SK-N-SH (cell line): ENCODE measurements around the gene MCUR1. TPM values are rescaled to one million over a fixed set of nuclear protein-coding genes. Genes with fewer than 3 reads are reported as not detected.
A peak's percentile ranks its signal among the peaks of the same experiment; 100 is the strongest.

Experiments used
- CTCF ChIA-PET: fragments of 300-600, 350-600 bp; formaldehyde crosslinking; extraction: SDS; loops from one replicate; lab custom pipeline; 2021; lab: Yijun Ruan, JAX
- POLR2A ChIA-PET: fragments of 350-600 bp; sonication (Branson Sonifier 250); formaldehyde crosslinking; extraction: SDS; loops from one replicate; lab custom pipeline; 2020; ENCODE audit warnings: antibody characterized with exemption, inconsistent platforms; lab: Yijun Ruan, JAX
- DNase-seq: peaks from one replicate; pipeline ENCODE4 v3.0.0; 2012
- H2AFZ ChIP-seq: fragments of 200-600 bp; sonication (generic); 2 replicates; pipeline ENCODE4 v1.8.1; 2016; ENCODE audit warnings: antibody characterized with exemption, mild to moderate bottlenecking, low read depth
- H3F3A ChIP-seq: fragments of 200-600 bp; sonication (generic); replicated peaks from 2 replicates; pipeline ENCODE3; 2016; ENCODE audit warnings: antibody characterized with exemption, mild to moderate bottlenecking; ENCODE audit not compliant: insufficient read depth
- H3K27ac ChIP-seq, 2 experiments: fragments of 200-500 bp in 1 of 2; fragments of 200-600 bp in 1 of 2; sonication (Bioruptor generic) in 1 of 2; sonication (generic), shearing (Covaris generic) in 1 of 2; 2 replicates each; pipeline versions ENCODE4 v1.5.1 to v1.6.1; 2014 to 2016; ENCODE audit warnings: low read depth in 2 of 2, inconsistent platforms in 1 of 2, low read length in 1 of 2, mild to moderate bottlenecking in 1 of 2, mixed read lengths in 1 of 2
- H3K27me3 ChIP-seq: fragments of 200-600 bp; sonication (generic), shearing (Covaris generic); 2 replicates; pipeline ENCODE4 v1.6.1; 2016; ENCODE audit warnings: mixed run types; ENCODE audit not compliant: insufficient read depth
- H3K36me3 ChIP-seq, 2 experiments: fragments of 200-500 bp in 1 of 2; fragments of 200-600 bp in 1 of 2; sonication (Bioruptor generic) in 1 of 2; sonication (generic) in 1 of 2; replicated peaks in 1 of 2; 2 replicates each; pipeline versions ENCODE3 to v1.5.1; 2014 to 2016; ENCODE audit warnings: low read length in 1 of 2, mild to moderate bottlenecking in 1 of 2; ENCODE audit not compliant: insufficient read depth in 2 of 2, control insufficient read depth in 1 of 2
- H3K4me1 ChIP-seq, 2 experiments: fragments of 200-500 bp in 1 of 2; fragments of 200-600 bp in 1 of 2; sonication (Bioruptor generic) in 1 of 2; sonication (generic), shearing (Covaris generic) in 1 of 2; 2 replicates each; pipeline versions ENCODE4 v1.5.1 to v1.6.1; 2014 to 2016; ENCODE audit warnings: low read depth in 1 of 2, low read length in 1 of 2, mixed run types in 1 of 2; ENCODE audit not compliant: insufficient read depth in 2 of 2, control insufficient read depth in 1 of 2
- H3K4me2 ChIP-seq: fragments of 200-600 bp; sonication (generic), shearing (Covaris generic); 2 replicates; pipeline ENCODE4 v1.6.1; 2017; ENCODE audit warnings: mixed run types
- H3K4me3 ChIP-seq, 2 experiments: fragments of 200-500 bp in 1 of 2; fragments of 200-600 bp in 1 of 2; sonication (Bioruptor generic) in 1 of 2; sonication (generic), shearing (Covaris generic) in 1 of 2; 2 replicates each; pipeline versions ENCODE4 v1.5.1 to v1.8.1; 2014 to 2016; ENCODE audit warnings: low read depth in 2 of 2, inconsistent platforms in 1 of 2, low read length in 1 of 2, mild to moderate bottlenecking in 1 of 2, mixed read lengths in 1 of 2, moderate library complexity in 1 of 2
- H3K79me2 ChIP-seq: fragments of 200-600 bp; sonication (generic); 2 replicates; pipeline ENCODE4 v1.8.1; 2017; ENCODE audit warnings: mild to moderate bottlenecking; ENCODE audit not compliant: insufficient read depth
- H3K9ac ChIP-seq: fragments of 200-600 bp; sonication (generic); 2 replicates; pipeline ENCODE4 v1.6.1; 2017; ENCODE audit warnings: mixed run types
- H3K9me2 ChIP-seq: fragments of 200-600 bp; sonication (generic); 2 replicates; pipeline ENCODE4 v1.6.1; 2017; ENCODE audit warnings: mixed run types
- H3K9me3 ChIP-seq: fragments of 200-600 bp; sonication (generic); 2 replicates; pipeline ENCODE4 v1.6.1; 2017; ENCODE audit warnings: mixed run types, mild to moderate bottlenecking, moderate library complexity
- H4K20me1 ChIP-seq: fragments of 200-600 bp; sonication (generic); 2 replicates; pipeline ENCODE4 v1.6.1; 2017; ENCODE audit warnings: mild to moderate bottlenecking, mixed run types; ENCODE audit not compliant: insufficient read depth
- EP300 ChIP-seq, 2 experiments: IDR thresholded peaks; 2 replicates each; pipeline versions ENCODE4 v1.4.0 to v1.6.1; 2012; ENCODE audit warnings: borderline replicate concordance in 1 of 2, low read depth in 1 of 2, low read length in 1 of 2
- FOSL2 ChIP-seq: IDR thresholded peaks from 2 replicates; pipeline ENCODE4 v1.4.0; 2012; ENCODE audit warnings: low read depth, mild to moderate bottlenecking, moderate library complexity, borderline replicate concordance
- FOXJ3 ChIP-seq: sonication (generic); formaldehyde crosslinking; IDR thresholded peaks from 2 replicates; pipeline ENCODE4 v1.5.1; 2020; ENCODE audit warnings: mild to moderate bottlenecking, missing genetic modification reagents
- IRF3 ChIP-seq: fragments of 150-350 bp; IDR thresholded peaks from 2 replicates; pipeline ENCODE4 v1.6.1; 2016; ENCODE audit warnings: mild to moderate bottlenecking, low read depth, low read length
- MAX ChIP-seq: IDR thresholded peaks from 2 replicates; pipeline ENCODE4 v1.4.0; 2012; ENCODE audit warnings: low read depth
- MEF2A ChIP-seq: IDR thresholded peaks from 2 replicates; pipeline ENCODE4 v1.4.0; 2012; ENCODE audit warnings: low read depth, borderline replicate concordance
- RAD21 ChIP-seq: IDR thresholded peaks from 2 replicates; pipeline ENCODE4 v1.6.1; 2012; ENCODE audit warnings: mild to moderate bottlenecking, low read length
- SIN3A ChIP-seq: IDR thresholded peaks from 2 replicates; pipeline ENCODE4 v1.6.1; 2012; ENCODE audit warnings: low read depth, mild to moderate bottlenecking, low read length, moderate library complexity, borderline replicate concordance
- TCF12 ChIP-seq: IDR thresholded peaks from 2 replicates; pipeline ENCODE4 v1.4.0; 2012
- WGBS: methylation state at CpG from one replicate; pipeline ENCODE4 v1.1.6; 2017; ENCODE audit warnings: low lambda C conversion rate; 5-methylcytosine and 5-hydroxymethylcytosine counted together
- polyA plus RNA-seq, 3 experiments: library from polyadenylated mRNA; depleted of rRNA; stranded (reverse); fragments of >200 nt; gene quantifications; 2 replicates each; pipeline ENCODE4 v1.2.3, GENCODE V29; 2012
- TF ChIP-seq, protein P1 (sequence below): fragments of 200-600 bp; sonication (generic); IDR thresholded peaks from 2 replicates; pipeline ENCODE4 v1.6.1; 2017; ENCODE audit warnings: antibody characterized with exemption, mild to moderate bottlenecking, moderate library complexity
- TF ChIP-seq, protein P2 (sequence below): IDR thresholded peaks from 2 replicates; pipeline ENCODE4; 2012
- TF ChIP-seq, protein P3 (sequence below): IDR thresholded peaks from 2 replicates; pipeline ENCODE4 v1.4.0; 2012; ENCODE audit warnings: low read depth, borderline replicate concordance

The MCUR1 gene
- polyA plus RNA-seq, 1 of the 3 experiments (the other 2 are of a cell fraction), result 8.3 TPM

- TF ChIP-seq, protein P1, sequence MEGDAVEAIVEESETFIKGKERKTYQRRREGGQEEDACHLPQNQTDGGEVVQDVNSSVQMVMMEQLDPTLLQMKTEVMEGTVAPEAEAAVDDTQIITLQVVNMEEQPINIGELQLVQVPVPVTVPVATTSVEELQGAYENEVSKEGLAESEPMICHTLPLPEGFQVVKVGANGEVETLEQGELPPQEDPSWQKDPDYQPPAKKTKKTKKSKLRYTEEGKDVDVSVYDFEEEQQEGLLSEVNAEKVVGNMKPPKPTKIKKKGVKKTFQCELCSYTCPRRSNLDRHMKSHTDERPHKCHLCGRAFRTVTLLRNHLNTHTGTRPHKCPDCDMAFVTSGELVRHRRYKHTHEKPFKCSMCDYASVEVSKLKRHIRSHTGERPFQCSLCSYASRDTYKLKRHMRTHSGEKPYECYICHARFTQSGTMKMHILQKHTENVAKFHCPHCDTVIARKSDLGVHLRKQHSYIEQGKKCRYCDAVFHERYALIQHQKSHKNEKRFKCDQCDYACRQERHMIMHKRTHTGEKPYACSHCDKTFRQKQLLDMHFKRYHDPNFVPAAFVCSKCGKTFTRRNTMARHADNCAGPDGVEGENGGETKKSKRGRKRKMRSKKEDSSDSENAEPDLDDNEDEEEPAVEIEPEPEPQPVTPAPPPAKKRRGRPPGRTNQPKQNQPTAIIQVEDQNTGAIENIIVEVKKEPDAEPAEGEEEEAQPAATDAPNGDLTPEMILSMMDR, result no peak
- TF ChIP-seq MAX (no peak), EP300 (IDR thresholded peaks at IDR 0.05; ENCODE audit: borderline replicate concordance in 1 of 2, low read depth in 1 of 2, low read length in 1 of 2) (no peak), IRF3 (no peak), FOSL2 (no peak), SIN3A (no peak), TCF12 (no peak), FOXJ3 (CRISPR knock-in tag) (no peak)
- TF ChIP-seq, protein P2, sequence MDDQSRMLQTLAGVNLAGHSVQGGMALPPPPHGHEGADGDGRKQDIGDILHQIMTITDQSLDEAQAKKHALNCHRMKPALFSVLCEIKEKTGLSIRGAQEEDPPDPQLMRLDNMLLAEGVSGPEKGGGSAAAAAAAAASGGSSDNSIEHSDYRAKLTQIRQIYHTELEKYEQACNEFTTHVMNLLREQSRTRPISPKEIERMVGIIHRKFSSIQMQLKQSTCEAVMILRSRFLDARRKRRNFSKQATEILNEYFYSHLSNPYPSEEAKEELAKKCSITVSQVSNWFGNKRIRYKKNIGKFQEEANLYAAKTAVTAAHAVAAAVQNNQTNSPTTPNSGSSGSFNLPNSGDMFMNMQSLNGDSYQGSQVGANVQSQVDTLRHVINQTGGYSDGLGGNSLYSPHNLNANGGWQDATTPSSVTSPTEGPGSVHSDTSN, result no peak
These were observed 45.2 kb downstream of the MCUR1 start (continued) for GRCh38 chr6:13769034-13769654.

DNA sequence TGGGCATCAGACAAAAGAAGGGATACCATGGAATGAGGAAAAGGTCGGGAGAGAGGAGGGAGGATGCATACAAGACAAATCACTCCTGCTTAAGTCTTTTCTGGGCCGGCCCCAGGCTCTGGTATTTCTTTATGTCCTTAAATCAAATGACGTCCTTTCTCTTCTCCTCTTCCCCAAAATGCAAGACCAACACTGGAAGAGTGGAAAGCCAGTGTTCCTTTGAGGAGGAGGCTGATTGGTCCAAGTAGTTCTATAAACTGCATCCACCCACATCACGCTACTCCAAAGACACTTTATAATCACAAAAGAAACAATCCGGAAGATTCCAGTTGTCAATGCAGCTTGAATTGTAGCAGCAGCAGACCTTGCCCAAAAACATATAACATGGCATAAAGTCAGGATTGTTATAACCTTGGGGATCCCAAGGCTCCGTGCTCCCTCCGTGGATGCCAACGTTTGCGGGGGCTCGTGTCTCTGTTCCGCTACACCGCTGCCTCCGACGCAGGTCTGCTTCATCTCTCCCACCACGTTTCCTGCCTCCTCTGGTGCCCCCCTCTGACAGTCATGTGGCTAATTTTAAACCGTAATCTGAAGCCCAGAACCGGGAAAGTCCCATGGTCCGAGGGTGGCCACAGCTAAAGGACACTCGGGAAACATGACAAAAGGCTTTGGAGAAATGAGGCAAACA, 47.1 kb downstream of the MCUR1 start:
- Histone ChIP-seq H3F3A (no peaks in the 10 kb centered on the region), H3K4me1 (peaks cover 0 to 3% of the 10 kb centered on the region in 2 experiments; a peak in 1 of 4 replicates)

More for the DNA sequence above, 47.1 kb downstream of the MCUR1 start:
- Histone ChIP-seq H2AFZ (no peak overlapping the region; the same call in 1 of the 2 replicates), H3K9me3 (no peaks in the 10 kb centered on the region), H4K20me1 (no peaks in the 10 kb centered on the region)
- CTCF ChIA-PET, result interaction anchor here (0.6 kb wide), 1 partner anchor 221 kb away, joined by 3 read pairs; no protein-coding TSS in a partner anchor
- POLR2A ChIA-PET, result no interaction called here
- no peak for TF ChIP-seq IRF3
- TF ChIP-seq RAD21, result peak; percentile 41
- TF ChIP-seq EP300 (IDR thresholded peaks at IDR 0.05; ENCODE audit: borderline replicate concordance in 1 of 2, low read depth in 1 of 2, low read length in 1 of 2), result no peak
- TF ChIP-seq, protein P3, sequence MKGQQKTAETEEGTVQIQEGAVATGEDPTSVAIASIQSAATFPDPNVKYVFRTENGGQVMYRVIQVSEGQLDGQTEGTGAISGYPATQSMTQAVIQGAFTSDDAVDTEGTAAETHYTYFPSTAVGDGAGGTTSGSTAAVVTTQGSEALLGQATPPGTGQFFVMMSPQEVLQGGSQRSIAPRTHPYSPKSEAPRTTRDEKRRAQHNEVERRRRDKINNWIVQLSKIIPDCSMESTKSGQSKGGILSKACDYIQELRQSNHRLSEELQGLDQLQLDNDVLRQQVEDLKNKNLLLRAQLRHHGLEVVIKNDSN, result peak; percentile 40; the same call in 1 of the 2 replicates
- no peak for TF ChIP-seq FOXJ3 (CRISPR knock-in tag)
- TF ChIP-seq, protein P1, result no peak; the same call in 1 of the 2 replicates
- no peak for TF ChIP-seq MEF2A
- TF ChIP-seq, all 33 proteins: peak for 2
- Histone ChIP-seq H3K79me2 (no peaks in the 10 kb centered on the region), H3K4me2 (no peak overlapping the region), H3K9me2 (no peaks in the 10 kb centered on the region), H3K4me3 (no peak overlapping the region), H3K9ac (no peak overlapping the region), H3K36me3 (no peaks in the 10 kb centered on the region), H3K27ac (no peak overlapping the region), H3K27me3 (no peaks in the 10 kb centered on the region)
- DNase-seq, result peak; percentile 36
- 62% methylated on average over 19 of the region's 19 CpGs for WGBS
